ENCODE measurements around the gene SLC25A20. TPM values are rescaled to one million over a fixed set of nuclear protein-coding genes. Genes with fewer than 3 reads are reported as not detected.

Gene SLC25A20
- total and polyA plus RNA-seq, 2 of the 4 experiments (the other 2 are of a cell fraction) = 23.8 to 27.1 TPM

DNA sequence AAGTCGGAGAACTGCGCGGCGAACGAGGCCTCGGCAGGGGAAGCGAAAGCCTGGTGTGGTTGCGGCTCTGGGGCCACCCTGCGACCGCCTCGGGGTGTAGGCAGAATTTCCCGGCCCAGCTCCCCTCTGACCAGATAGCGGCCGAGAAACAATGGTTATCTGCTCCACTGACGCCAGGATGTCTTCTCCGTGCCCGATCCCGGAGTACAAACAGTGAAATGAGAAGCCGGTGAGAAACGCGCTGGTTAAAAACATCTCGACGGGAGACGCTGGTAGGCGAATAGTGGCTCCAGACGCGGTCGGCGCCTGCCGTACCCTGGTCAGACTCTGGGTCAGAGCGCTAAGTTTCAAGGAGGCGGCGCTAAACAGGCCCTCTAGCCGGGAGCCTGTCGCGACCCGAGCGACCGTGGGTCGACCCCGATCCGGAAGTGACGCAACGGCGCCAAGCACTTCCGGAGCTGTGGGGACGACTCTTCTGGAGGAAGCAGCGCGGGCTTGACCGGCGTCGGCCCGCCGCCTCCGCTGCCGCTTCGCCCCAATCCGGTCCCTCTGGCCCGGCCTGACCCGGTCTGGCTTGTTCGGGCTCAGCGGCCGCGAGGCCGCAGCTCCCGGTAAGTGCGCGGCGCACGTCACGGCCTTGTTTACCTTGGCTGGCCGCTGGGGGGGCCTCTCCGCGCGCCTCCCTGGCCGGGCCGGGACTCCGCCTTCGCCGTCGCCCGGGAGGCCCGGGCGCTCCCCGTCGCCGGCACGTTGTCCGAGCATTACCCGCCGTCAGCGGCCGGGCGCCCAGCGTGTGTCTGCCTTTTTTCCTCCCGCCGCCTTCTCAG, 19.9 kb upstream of the SLC25A20 start, which contains the start of gene ARIH2:
Gene ARIH2 (plus strand): TSS at position 455 of the 827 bp plus-strand sequence. CDS start 8,717 bp downstream, outside the sequence.
- H3K56ac ChIP-seq (ENCODE audit: extremely low read depth, insufficient read depth, low read length) = peak within 1 kb of the TSS; percentile 87
- H2AFZ ChIP-seq (replicated peaks; ENCODE audit: low read length, poor library complexity) = peak within 1 kb of the TSS; percentile 98
- peak within 1 kb of the TSS; percentile 94 for H3K9ac ChIP-seq (ENCODE audit: low read depth, low read length)
- H3K14ac ChIP-seq (replicated peaks; ENCODE audit: low read depth, low read length) = peak within 1 kb of the TSS; percentile 99
- 0% methylated on average over 80 of the region's 97 CpGs; no CpG with 5 or more reads in 1 of the 2 experiments for WGBS, 2 experiments (ENCODE audit: extremely low coverage in 2 of 2, insufficient read length in 1 of 2)
- peak within 1 kb of the TSS; percentile 68 for H3K18ac ChIP-seq (ENCODE audit: low read depth, low read length)
- in situ Hi-C loops (cut with MboI; ENCODE audit: low sequenced_read_pairs) (no loop called here), dilution Hi-C loops (cut with HindIII; ENCODE audit: low sequenced_read_pairs, unreplicated experiment) (no loop called here), intact Hi-C loops (cut with micrococcal nuclease) (loop anchor here (5.0 kb wide), 1 partner anchor 71 kb away; the partner anchor contains the start of gene PRKAR2A)
- peak within 1 kb of the TSS; percentile 64; the same call in 1 of the 3 replicates for H2BK15ac ChIP-seq (ENCODE audit: low read depth, low read length)
- ChIA-PET POLR2A (ENCODE audit: unreplicated experiment) (interaction anchor here (0.7 kb wide), 1 partner anchor 33 kb away, joined by 3 read pairs; no protein-coding TSS in a partner anchor), CTCF (interaction anchor here (1.0 kb wide), 1 partner anchor 9 kb away, joined by 3 read pairs; no protein-coding TSS in a partner anchor)
- H3K9me1 ChIP-seq (ENCODE audit: insufficient read depth, low read length) = 0 out of 2 replicates have a peak, but pooled peaks cover 3% of the 10 kb centered on the region
- peak within 1 kb of the TSS; percentile 100 for H3K4me2 ChIP-seq (ENCODE audit: low read depth, low read length)
- H2AK5ac ChIP-seq (ENCODE audit: low read depth, low read length) = peak within 1 kb of the TSS; percentile 84
- H3K4me3 ChIP-seq (ENCODE audit: insufficient read depth, low read depth, low read length) = peak within 1 kb of the TSS; percentile 70
- peak within 1 kb of the TSS; percentile 52; the same call in 1 of the 2 replicates for H2BK20ac ChIP-seq (ENCODE audit: low read depth, low read length)
- H3K79me1 ChIP-seq (ENCODE audit: low read depth in 1 of 2, low read length in 2 of 2) = peaks cover 10 to 33% of the 10 kb centered on the region in 2 experiments; a peak in 3 of 4 replicates
- peak within 1 kb of the TSS; percentile 97 for H3K4ac ChIP-seq (ENCODE audit: low read depth, low read length)
- H2AK9ac ChIP-seq (replicated peaks; ENCODE audit: low read depth, low read length, poor library complexity) = peak within 1 kb of the TSS; percentile 94
- peak within 1 kb of the TSS; percentile 94 for H3K27ac ChIP-seq (ENCODE audit: insufficient read depth, low read length)
- peak within 1 kb of the TSS; percentile 88 for H4K5ac ChIP-seq (ENCODE audit: low read depth, low read length)
- H3K4me1 ChIP-seq (ENCODE audit: control insufficient read depth, insufficient read depth, low read length) = peaks cover 7% of the 10 kb centered on the region
- H4K20me1 ChIP-seq (ENCODE audit: insufficient read depth, low read length) = peaks cover 27% of the 10 kb centered on the region
- H3K23ac ChIP-seq (ENCODE audit: low read depth, low read length) = peak within 1 kb of the TSS; percentile 94
- peak within 1 kb of the TSS; percentile 86; the same call in 1 of the 2 replicates for H2BK120ac ChIP-seq (ENCODE audit: low read depth, low read length)
- H3K27me3 ChIP-seq (ENCODE audit: control insufficient read depth, insufficient read depth, low read length) = no peaks in the 10 kb centered on the region
- TF ChIP-seq POLR2A (IDR thresholded peaks at IDR 0.05; ENCODE audit: low read depth, low read length) (peak; percentile 87), MXI1 (IDR thresholded peaks at IDR 0.05; ENCODE audit: borderline replicate concordance, low read depth, low read length) (peak; percentile 28; the same call in 1 of the 2 replicates), CEBPB (IDR thresholded peaks at IDR 0.05; ENCODE audit: low read depth, low read length) (peak; percentile 93), RAD21 (IDR thresholded peaks at IDR 0.05; ENCODE audit: low read length) (peak; percentile 12; the same call in 1 of the 2 replicates), SMC3 (IDR thresholded peaks at IDR 0.05; ENCODE audit: low read depth, low read length) (no peak), MAZ (IDR thresholded peaks at IDR 0.05; ENCODE audit: borderline replicate concordance, low read depth, low read length) (0 out of 2 replicates have a peak, but pooled peaks have one; percentile 45)
- peak within 1 kb of the TSS; percentile 81 for H4K91ac ChIP-seq (ENCODE audit: insufficient read depth, low read depth, low read length)
- no TSS peak for BruUV-seq (replicated peaks)
- peak within 1 kb of the TSS; percentile 83 for H2BK5ac ChIP-seq (ENCODE audit: low read depth, low read length, poor library complexity, severe bottlenecking)
- peaks cover 4% of the 10 kb centered on the region; the same call in 1 of the 2 replicates for H3K36me3 ChIP-seq (ENCODE audit: control insufficient read depth, insufficient read depth, low read length)
- H3K9me3 ChIP-seq (ENCODE audit: control insufficient read depth, insufficient read depth, low read length) = no peaks in the 10 kb centered on the region
- peak; percentile 92 for ATAC-seq (ENCODE audit: low read depth)
- H4K8ac ChIP-seq (ENCODE audit: low read depth in 2 of 2, low read length in 2 of 2) = peak within 1 kb of the TSS; percentile 67 to 91
- peak; percentile 91 for DNase-seq
